Tibial artery (tissue), 4 donors: Measurements from ENCODE around the gene POLR3GL.
A peak's percentile ranks its signal among the peaks of the same experiment; 100 is the strongest.

Experiments
- DNase-seq, 2 donors: peaks; one replicate each; pipeline ENCODE4 v3.0.0-alpha.2; 2019
- H3K27ac ChIP-seq, 2 donors: fragments of 200-600 bp; sonication (generic) in 1 of 2; 1 replicate in 1 of 2; 2 replicates in 1 of 2; pipeline ENCODE4 v1.5.1; 2018 to 2019; ENCODE audit warnings: mild to moderate bottlenecking in 1 of 2
- H3K27me3 ChIP-seq, 2 donors: fragments of 200-600 bp; sonication (generic) in 1 of 2; one replicate each; pipeline versions ENCODE4 v1.5.1 to v1.6.0; 2016 to 2019
- H3K36me3 ChIP-seq, 3 donors: fragments of 200-600 bp; sonication (generic) in 2 of 3; one replicate each; pipeline ENCODE4 v1.5.1; 2016 to 2019; ENCODE audit warnings: mild to moderate bottlenecking in 2 of 3
- H3K4me1 ChIP-seq, 4 donors: fragments of 200-600 bp; sonication (generic) in 2 of 4; 1 replicate in 3 of 4; 2 replicates in 1 of 4; pipeline ENCODE4 v1.5.1; 2016 to 2019
- H3K4me3 ChIP-seq, 2 donors: fragments of 200-600 bp; sonication (generic) in 1 of 2; 1 replicate in 1 of 2; 2 replicates in 1 of 2; pipeline ENCODE4 v1.5.1; 2018 to 2019; ENCODE audit warnings: mild to moderate bottlenecking in 2 of 2
- H3K9me3 ChIP-seq, 3 donors: fragments of 200-600 bp; sonication (generic) in 1 of 3; one replicate each; pipeline ENCODE4 v1.5.1; 2016 to 2019
- CTCF ChIP-seq, 2 experiments: fragments of 200-600 bp in 1 of 2; fragments of 450-650 bp in 1 of 2; IDR thresholded peaks; one replicate each; pipeline ENCODE4 v1.5.1; 2017 to 2019; ENCODE audit warnings: antibody characterized with exemption in 2 of 2, mild to moderate bottlenecking in 1 of 2, moderate library complexity in 1 of 2
- intact Hi-C: fragments of 100-400 bp; cut with DNase I; formaldehyde crosslinking; loops from one replicate; pipeline ENCODE4 v1.15.0; 2023; ENCODE audit warnings: low total_unique reads

POLR3GL gene

GRCh38 chr1:145960468-145961108, 3.9 kb upstream of the POLR3GL start:
- Histone ChIP-seq H3K4me3 (peak overlapping the region; percentile 55 to 58), H3K9me3 (no peaks in the 10 kb centered on the region), H3K36me3 (no peaks in the 10 kb centered on the region), H3K27ac (peak overlapping the region; percentile 84 to 96), H3K27me3 (no peaks in the 10 kb centered on the region), H3K4me1 (peaks cover 5 to 63% (median 52%) of the 10 kb centered on the region in 4 donors)
- intact Hi-C loops: loop anchor here (10.0 kb wide), 1 partner anchor 46 kb away; the partner anchor contains the start of genes ITGA10 and PEX11B
- DNase-seq: peak; percentile 80 to 93
- TF ChIP-seq CTCF (IDR thresholded peaks at IDR 0.05): peak; percentile 27 to 29

- TF ChIP-seq CTCF (IDR thresholded peaks at IDR 0.05): no peak
These were observed 3.4 kb upstream of the POLR3GL start for GRCh38 chr1:145961109-145961424.

GRCh38 chr1:145961425-145962156, 2.9 kb upstream of the POLR3GL start:
- peak; percentile 53 to 85 for DNase-seq
- Histone ChIP-seq H3K36me3 (no peaks in the 10 kb centered on the region), H3K27me3 (no peaks in the 10 kb centered on the region), H3K4me1 (peaks cover 5 to 54% (median 44%) of the 10 kb centered on the region in 4 donors), H3K4me3 (peak overlapping the region; percentile 55 to 58), H3K9me3 (no peaks in the 10 kb centered on the region), H3K27ac (peak overlapping the region; percentile 84 to 96)
- TF ChIP-seq CTCF (IDR thresholded peaks at IDR 0.05): no peak
- intact Hi-C loops: loop anchor here (10.0 kb wide), 1 partner anchor 47 kb away; the partner anchor contains the start of genes ITGA10 and PEX11B

More at GRCh38 chr1:145961109-145961424, 3.4 kb upstream of the POLR3GL start:
- Histone ChIP-seq H3K27ac (peak overlapping the region; percentile 84 to 96), H3K36me3 (no peaks in the 10 kb centered on the region), H3K4me1 (peaks cover 5 to 58% (median 49%) of the 10 kb centered on the region in 4 donors), H3K27me3 (no peaks in the 10 kb centered on the region), H3K4me3 (peak overlapping the region; percentile 55 to 58), H3K9me3 (no peaks in the 10 kb centered on the region)
- intact Hi-C loops: loop anchor here (10.0 kb wide), 1 partner anchor 46 kb away; the partner anchor contains the start of genes ITGA10 and PEX11B
- DNase-seq: no peak

DNA sequence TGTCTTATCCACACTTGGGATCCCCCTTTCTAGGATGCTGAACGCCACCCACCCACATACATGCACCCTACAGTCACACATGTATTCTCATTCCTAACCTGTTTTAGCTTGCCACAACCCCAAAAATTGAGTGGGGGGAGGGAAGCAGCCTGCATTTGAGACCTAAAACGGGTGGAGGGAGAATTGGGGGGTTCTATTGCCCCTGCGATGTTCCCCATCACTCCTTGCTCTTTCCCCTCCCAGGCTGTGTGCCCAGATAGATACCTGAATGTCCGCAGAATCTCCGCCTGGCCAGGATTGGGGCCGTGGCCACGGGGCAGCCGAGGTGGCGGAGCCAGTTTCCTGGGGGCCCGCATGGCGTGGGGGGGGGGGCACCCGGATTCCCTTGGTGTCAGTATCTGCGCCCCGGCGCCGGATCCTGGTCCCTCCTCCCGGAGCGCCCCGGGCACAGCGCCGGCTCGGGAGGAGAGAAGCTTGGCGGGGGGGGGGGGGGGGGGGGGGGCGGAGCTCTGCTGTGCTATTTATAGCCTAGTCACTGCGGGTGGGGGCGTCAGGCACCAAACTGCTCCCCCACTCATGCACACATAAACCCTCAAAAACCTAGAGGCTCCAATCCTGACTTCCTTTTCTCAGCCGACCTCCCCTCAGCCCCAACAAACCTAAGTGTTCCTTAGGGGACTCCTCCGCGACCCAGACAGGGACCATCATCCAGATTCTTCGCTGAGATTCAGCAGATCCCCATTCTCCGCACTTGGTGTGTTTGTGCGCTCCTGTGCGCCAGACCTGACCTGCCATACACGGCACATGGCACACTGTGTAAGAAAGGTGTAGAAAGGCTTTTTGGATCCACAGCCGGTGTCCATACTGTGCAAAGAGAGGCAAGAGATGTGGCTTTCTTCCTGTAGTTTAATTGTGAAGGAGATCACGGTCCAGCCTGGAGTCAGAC, 2.1 kb upstream of the POLR3GL start:
- intact Hi-C loops: loop anchor here (10.0 kb wide), 1 partner anchor 48 kb away; the partner anchor contains the start of genes ITGA10 and PEX11B
- DNase-seq: peak; percentile 48 to 83
- Histone ChIP-seq H3K4me1 (peaks cover 5 to 54% (median 41%) of the 10 kb centered on the region in 4 donors), H3K27ac (peak overlapping the region; percentile 84 to 96), H3K4me3 (peak overlapping the region; percentile 55 to 58), H3K9me3 (no peaks in the 10 kb centered on the region), H3K36me3 (peaks cover 0 to 4% (median 0%) of the 10 kb centered on the region in 3 donors), H3K27me3 (no peaks in the 10 kb centered on the region)
- no peak for TF ChIP-seq CTCF (IDR thresholded peaks at IDR 0.05)
